ENCODE measurements around the gene WDR11. TPM values are rescaled to one million over a fixed set of nuclear protein-coding genes. Genes with fewer than 3 reads are reported as not detected.

The WDR11 gene
- total RNA-seq, 2 donors from 2014 or later = 79.6 to 96.1 TPM

DNA sequence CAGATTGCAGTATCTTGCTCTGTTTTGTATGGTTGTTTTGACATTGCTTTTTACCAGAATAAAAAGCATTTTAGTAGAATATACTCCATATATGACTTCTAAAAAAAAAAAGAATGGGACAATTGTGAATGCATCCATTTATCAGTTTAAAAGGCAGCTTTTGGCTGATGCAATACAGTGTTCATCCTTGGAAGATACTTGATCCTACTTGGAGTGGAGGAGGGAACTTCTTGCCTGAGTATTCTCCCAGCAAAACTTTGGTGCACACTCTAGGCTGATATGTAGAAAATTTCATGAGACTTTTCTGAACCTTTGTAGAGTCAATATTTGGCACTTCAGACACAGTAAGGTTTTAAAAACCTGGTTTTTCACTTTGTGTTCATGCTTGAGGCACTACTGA is 40.2 kb downstream of the WDR11 start:
- no peak overlapping the region for H3K27ac ChIP-seq (ENCODE audit: low read depth, low read length)
- no peaks in the 10 kb centered on the region for H3K27me3 Mint-ChIP-seq (ENCODE audit: insufficient read depth)
- TF ChIP-seq, protein P1, sequence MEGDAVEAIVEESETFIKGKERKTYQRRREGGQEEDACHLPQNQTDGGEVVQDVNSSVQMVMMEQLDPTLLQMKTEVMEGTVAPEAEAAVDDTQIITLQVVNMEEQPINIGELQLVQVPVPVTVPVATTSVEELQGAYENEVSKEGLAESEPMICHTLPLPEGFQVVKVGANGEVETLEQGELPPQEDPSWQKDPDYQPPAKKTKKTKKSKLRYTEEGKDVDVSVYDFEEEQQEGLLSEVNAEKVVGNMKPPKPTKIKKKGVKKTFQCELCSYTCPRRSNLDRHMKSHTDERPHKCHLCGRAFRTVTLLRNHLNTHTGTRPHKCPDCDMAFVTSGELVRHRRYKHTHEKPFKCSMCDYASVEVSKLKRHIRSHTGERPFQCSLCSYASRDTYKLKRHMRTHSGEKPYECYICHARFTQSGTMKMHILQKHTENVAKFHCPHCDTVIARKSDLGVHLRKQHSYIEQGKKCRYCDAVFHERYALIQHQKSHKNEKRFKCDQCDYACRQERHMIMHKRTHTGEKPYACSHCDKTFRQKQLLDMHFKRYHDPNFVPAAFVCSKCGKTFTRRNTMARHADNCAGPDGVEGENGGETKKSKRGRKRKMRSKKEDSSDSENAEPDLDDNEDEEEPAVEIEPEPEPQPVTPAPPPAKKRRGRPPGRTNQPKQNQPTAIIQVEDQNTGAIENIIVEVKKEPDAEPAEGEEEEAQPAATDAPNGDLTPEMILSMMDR (conservative IDR thresholded peaks at IDR 0.05) = no peak

DNA sequence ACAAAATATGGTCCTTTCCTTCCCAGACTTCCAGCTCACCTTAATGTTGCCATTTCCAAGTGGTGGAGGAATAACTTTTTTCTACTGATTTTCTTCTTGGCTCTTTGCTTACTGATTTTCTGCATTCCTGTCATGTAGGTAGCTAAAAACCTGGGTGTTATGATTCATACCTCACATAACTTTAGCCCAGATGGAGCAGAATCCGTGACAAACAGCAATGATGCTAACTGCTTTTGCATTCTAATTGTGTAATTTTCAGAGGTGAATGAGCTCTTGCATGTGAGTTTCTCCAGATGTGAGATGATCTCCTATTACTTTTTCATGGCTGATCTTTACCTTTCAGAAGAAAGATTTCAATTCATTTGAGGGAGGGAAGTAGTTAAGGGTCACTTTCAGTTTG is 43.4 kb downstream of the WDR11 start:
- Mint-ChIP-seq H3K27me3 (ENCODE audit: insufficient read depth) (no peaks in the 10 kb centered on the region), H3K27ac (no peak overlapping the region), H3K4me3 (no peak overlapping the region), H3K9me3 (no peaks in the 10 kb centered on the region), H3K36me3 (ENCODE audit: low read depth) (peaks cover 53% of the 10 kb centered on the region), H3K4me1 (no peaks in the 10 kb centered on the region)
- Histone ChIP-seq H3K4me3 (ENCODE audit: low read length) (no peak overlapping the region), H3K27ac (ENCODE audit: low read depth, low read length) (no peak overlapping the region), H3K9ac (ENCODE audit: extremely low read depth, low read length, poor library complexity, severe bottlenecking) (no peak overlapping the region), H3K9me3 (ENCODE audit: control insufficient read depth, low read length) (no peaks in the 10 kb centered on the region), H3K36me3 (ENCODE audit: control insufficient read depth, insufficient read depth, low read length) (peaks cover 47% of the 10 kb centered on the region), H3K4me1 (ENCODE audit: control insufficient read depth, insufficient read depth, low read length) (no peaks in the 10 kb centered on the region), H3K27me3 (ENCODE audit: control insufficient read depth, insufficient read depth, low read length, poor library complexity, severe bottlenecking) (no peaks in the 10 kb centered on the region)
- TF ChIP-seq, protein P1 (conservative IDR thresholded peaks at IDR 0.05) = no peak
- DNase-seq = no peak
- 86% methylated on average over 1 of the region's 1 CpG; no CpG with 5 or more reads in 1 of the 2 experiments for WGBS, 2 experiments (ENCODE audit: insufficient coverage in 1 of 2, insufficient read length in 1 of 2)

More for the DNA sequence above, 40.2 kb downstream of the WDR11 start:
- no peak overlapping the region for H3K4me3 Mint-ChIP-seq
- H3K9me3 Mint-ChIP-seq = no peaks in the 10 kb centered on the region
- Histone ChIP-seq H3K4me1 (ENCODE audit: control insufficient read depth, insufficient read depth, low read length) (no peaks in the 10 kb centered on the region), H3K9ac (ENCODE audit: extremely low read depth, low read length, poor library complexity, severe bottlenecking) (no peak overlapping the region), H3K36me3 (ENCODE audit: control insufficient read depth, insufficient read depth, low read length) (peaks cover 61% of the 10 kb centered on the region), H3K27me3 (ENCODE audit: control insufficient read depth, insufficient read depth, low read length, poor library complexity, severe bottlenecking) (no peaks in the 10 kb centered on the region), H3K4me3 (ENCODE audit: low read length) (no peak overlapping the region), H3K9me3 (ENCODE audit: control insufficient read depth, low read length) (no peaks in the 10 kb centered on the region)
- DNase-seq = no peak
- H3K27ac Mint-ChIP-seq = no peak overlapping the region
- H3K4me1 Mint-ChIP-seq = no peaks in the 10 kb centered on the region
- peaks cover 56% of the 10 kb centered on the region for H3K36me3 Mint-ChIP-seq (ENCODE audit: low read depth)

DNA sequence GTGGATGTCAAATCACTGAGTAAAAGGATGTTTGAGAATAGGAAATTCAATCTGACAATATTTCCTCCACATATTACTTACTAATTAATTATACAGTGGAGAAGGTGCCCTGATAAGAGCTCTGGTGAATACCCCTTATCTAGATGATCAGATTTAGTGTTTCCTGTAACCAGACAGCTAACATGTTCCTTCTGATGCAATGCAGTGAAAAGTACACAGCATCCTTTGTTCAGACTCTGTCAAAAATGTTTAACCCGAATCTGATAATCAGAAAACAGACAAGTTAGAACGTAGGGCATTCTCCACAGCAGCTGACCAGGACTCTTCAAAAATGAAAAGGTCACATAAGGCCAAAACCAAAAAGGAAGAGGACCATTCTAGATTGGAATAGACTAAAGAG is 46.2 kb downstream of the WDR11 start:
- no peaks in the 10 kb centered on the region for H3K9me3 Mint-ChIP-seq
- H3K4me1 Mint-ChIP-seq = no peaks in the 10 kb centered on the region
- DNase-seq = no peak

More for the DNA sequence above, 46.2 kb downstream of the WDR11 start:
- H3K27me3 Mint-ChIP-seq (ENCODE audit: insufficient read depth) = no peaks in the 10 kb centered on the region
- H3K4me3 Mint-ChIP-seq = no peak overlapping the region
- H3K9ac ChIP-seq (ENCODE audit: extremely low read depth, low read length, poor library complexity, severe bottlenecking) = no peak overlapping the region
- H3K36me3 Mint-ChIP-seq (ENCODE audit: low read depth) = peaks cover 51% of the 10 kb centered on the region
- no peaks in the 10 kb centered on the region for H3K9me3 ChIP-seq (ENCODE audit: control insufficient read depth, low read length)
- H3K4me1 ChIP-seq (ENCODE audit: control insufficient read depth, insufficient read depth, low read length) = no peaks in the 10 kb centered on the region
- H3K36me3 ChIP-seq (ENCODE audit: control insufficient read depth, insufficient read depth, low read length) = peaks cover 45% of the 10 kb centered on the region
- H3K27ac ChIP-seq (ENCODE audit: low read depth, low read length) = no peak overlapping the region
- TF ChIP-seq, protein P1 (conservative IDR thresholded peaks at IDR 0.05) = no peak
- no peaks in the 10 kb centered on the region for H3K27me3 ChIP-seq (ENCODE audit: control insufficient read depth, insufficient read depth, low read length, poor library complexity, severe bottlenecking)
- 92 to 93% methylated on average over 2 of the region's 2 CpGs for WGBS, 2 experiments (ENCODE audit: insufficient coverage in 1 of 2, insufficient read length in 1 of 2)
- no peak overlapping the region for H3K4me3 ChIP-seq (ENCODE audit: low read length)
- no peak overlapping the region for H3K27ac Mint-ChIP-seq

Data from endodermal cell (in vitro differentiated cells).